ENCODE data around the gene FGF4.

DNA sequence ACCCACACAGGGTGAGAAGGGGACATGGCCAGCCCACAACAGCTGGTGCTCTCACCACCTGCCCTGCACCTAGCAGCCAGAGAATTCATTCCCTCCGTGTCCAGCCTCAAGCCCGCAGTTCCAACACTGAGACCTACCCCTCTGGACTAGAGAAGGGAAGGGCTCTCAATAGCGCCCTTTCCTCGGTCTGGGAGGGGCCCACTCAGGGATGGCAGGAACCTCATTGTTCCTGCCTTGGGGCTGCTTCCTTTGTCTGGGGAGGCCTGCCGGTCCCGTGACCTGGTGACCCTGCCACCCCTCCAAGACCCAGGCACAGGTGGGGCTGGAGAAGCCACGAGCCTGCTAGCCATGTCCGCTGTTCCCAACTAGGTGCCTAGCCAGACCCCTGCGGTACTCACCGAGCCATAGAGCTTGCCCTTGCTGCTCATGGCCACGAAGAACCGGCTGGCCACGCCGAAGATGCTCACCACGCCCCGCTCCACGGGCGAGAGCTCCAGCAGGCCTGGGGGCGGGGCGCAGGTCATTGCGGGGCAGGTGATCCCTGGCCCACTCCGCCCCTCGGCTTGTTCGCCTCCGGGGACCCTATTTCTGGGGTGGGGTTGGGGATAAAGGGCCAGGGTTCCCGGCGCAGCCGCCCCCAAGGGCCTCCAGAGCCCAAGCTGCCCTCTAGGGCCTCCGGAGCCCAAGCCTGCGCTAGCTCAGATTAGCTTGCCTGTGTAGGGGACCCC is 1.4 kb downstream of the FGF4 start:
- TF ChIP-seq CTCF (IDR thresholded peaks at IDR 0.05) (no peak), POLR2A (IDR thresholded peaks at IDR 0.05) (no peak)
